ENCODE data around the gene RBM23. TPM values are rescaled to one million over a fixed set of nuclear protein-coding genes. Genes with fewer than 3 reads are reported as not detected.
"Not testable (repeated sequence)": the region's sequence is repeated elsewhere in the genome, so short reads cannot be mapped to it uniquely, and the experiment has no call there.

The RBM23 gene
- total RNA-seq, 4 donors from 2014 or later: 81.9 to 633 (median 298) TPM

DNA sequence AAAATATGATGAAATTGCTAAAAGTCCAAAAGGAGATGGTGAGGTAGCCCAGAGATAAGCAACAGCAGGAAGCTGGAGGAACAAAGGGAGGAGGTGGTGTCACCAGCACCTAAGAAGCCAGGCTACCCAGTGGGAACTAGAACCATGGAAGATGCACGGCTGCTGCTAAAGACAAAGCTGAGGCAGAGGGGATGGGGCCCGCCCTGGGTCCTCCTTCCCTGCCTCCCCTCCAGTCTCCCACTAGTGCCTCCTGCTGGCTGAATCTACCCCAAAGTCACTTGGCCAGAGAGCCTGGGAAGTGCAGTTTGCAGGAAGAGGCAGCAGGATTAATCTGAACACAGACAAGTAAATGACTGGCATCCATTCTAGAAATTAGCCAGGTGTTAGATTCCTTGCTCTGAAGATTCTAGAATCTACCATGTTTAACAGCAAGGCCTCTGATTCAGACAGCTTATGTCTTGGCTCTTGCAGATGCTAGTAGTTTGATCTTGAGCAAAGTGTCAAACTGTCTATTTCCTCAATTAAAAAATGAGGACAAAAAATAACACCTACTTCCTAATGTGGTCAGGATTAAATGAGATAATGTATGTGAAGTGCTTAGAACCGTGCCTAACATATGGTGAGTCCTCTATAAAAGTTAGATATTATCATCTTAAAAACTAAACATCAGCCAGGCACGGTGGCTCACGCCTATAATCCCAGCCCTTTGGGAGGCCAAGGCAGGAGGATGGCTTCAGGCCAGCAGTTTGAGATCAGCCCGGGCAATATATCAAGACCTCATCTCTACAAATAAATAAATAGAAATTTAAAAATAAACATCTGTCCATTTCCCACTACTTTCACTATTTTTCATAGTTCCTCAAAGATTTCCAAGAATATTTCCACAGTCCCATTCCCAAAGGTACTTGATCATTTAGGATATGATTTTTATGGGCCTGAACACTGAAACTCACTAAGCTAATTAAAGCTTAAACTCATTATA, 53.2 kb downstream of the RBM23 start:
- 49 to 57% methylated on average over 6 of the region's 6 CpGs for WGBS, 2 donors
- H3K36me3 ChIP-seq: no peaks in the 10 kb centered on the region
- H3K27ac ChIP-seq: no peak overlapping the region
- TF ChIP-seq, protein P1, sequence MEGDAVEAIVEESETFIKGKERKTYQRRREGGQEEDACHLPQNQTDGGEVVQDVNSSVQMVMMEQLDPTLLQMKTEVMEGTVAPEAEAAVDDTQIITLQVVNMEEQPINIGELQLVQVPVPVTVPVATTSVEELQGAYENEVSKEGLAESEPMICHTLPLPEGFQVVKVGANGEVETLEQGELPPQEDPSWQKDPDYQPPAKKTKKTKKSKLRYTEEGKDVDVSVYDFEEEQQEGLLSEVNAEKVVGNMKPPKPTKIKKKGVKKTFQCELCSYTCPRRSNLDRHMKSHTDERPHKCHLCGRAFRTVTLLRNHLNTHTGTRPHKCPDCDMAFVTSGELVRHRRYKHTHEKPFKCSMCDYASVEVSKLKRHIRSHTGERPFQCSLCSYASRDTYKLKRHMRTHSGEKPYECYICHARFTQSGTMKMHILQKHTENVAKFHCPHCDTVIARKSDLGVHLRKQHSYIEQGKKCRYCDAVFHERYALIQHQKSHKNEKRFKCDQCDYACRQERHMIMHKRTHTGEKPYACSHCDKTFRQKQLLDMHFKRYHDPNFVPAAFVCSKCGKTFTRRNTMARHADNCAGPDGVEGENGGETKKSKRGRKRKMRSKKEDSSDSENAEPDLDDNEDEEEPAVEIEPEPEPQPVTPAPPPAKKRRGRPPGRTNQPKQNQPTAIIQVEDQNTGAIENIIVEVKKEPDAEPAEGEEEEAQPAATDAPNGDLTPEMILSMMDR (IDR thresholded peaks at IDR 0.05): no peak
- no peak for TF ChIP-seq EP300 (IDR thresholded peaks at IDR 0.05)
- TF ChIP-seq POLR2A (IDR thresholded peaks at IDR 0.05): no peak
- no peaks in the 10 kb centered on the region for H3K9me3 ChIP-seq
- DNase-seq (ENCODE audit: low spot score in 2 of 2): no peak
- no peaks in the 10 kb centered on the region for H3K27me3 ChIP-seq
- H3K4me1 ChIP-seq: peaks cover 0 to 12% (median 10%) of the 10 kb centered on the region in 4 donors
- no peak overlapping the region for H3K4me3 ChIP-seq

DNA sequence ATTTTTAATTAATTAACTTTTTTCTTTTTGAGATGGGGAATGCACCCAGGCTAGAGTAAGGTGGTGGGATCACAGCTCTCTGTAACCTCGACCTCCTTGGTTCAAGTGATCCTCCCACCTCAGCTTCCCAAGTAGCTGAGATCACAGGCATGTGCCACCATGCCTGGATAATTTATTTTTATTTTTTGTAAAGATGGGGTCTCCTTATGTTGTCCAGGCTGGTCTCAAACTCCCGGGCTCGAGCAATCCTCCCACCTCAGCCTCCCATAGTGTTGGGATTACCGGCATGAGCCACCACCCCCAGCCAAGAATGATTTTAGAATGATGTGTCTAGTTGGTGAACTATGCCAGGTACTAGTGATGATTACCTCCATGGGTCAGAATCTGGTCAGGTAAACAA, 54.0 kb downstream of the RBM23 start:
- no peak for DNase-seq (ENCODE audit: low spot score in 2 of 2)
- 90 to 95% methylated on average over 4 of the region's 4 CpGs for WGBS, 2 donors
- H3K27ac ChIP-seq: no peak overlapping the region
- H3K4me3 ChIP-seq: no peak overlapping the region
- H3K4me1 ChIP-seq: peaks cover 0 to 5% (median 3%) of the 10 kb centered on the region in 4 donors
- H3K36me3 ChIP-seq: no peaks in the 10 kb centered on the region
- TF ChIP-seq, protein P1 (IDR thresholded peaks at IDR 0.05): no peak
- TF ChIP-seq POLR2A (IDR thresholded peaks at IDR 0.05) (no peak), EP300 (IDR thresholded peaks at IDR 0.05) (no peak)
- no peaks in the 10 kb centered on the region for H3K27me3 ChIP-seq
- H3K9me3 ChIP-seq: no peaks in the 10 kb centered on the region

DNA sequence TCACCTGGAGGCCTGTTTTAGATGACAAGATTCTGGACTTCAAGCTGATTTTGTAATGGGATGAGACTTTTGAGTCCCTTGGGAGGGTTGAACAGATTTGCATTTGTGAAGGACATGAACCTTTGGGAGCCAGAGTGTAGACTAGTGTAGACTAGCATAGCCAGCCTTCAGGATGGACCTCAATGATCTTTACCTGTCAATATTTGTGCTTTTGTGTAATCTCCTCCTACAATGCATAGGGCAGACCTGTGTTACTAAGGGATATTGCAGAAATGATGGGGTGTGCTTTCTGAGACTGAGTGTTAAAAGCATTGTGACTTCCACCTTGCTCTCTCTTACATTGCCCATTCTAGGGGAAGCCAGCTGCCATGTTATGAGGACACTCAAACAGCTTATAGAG, 57.3 kb downstream of the RBM23 start:
- Histone ChIP-seq H3K4me3 (no peak overlapping the region), H3K27me3 (no peaks in the 10 kb centered on the region), H3K4me1 (no peaks in the 10 kb centered on the region), H3K27ac (no peak overlapping the region), H3K36me3 (no peaks in the 10 kb centered on the region), H3K9me3 (no peaks in the 10 kb centered on the region)
- DNase-seq (ENCODE audit: low spot score in 2 of 2): no peak
- TF ChIP-seq POLR2A (IDR thresholded peaks at IDR 0.05) (no peak), EP300 (IDR thresholded peaks at IDR 0.05) (no peak)
- TF ChIP-seq, protein P1 (IDR thresholded peaks at IDR 0.05): no peak

DNA sequence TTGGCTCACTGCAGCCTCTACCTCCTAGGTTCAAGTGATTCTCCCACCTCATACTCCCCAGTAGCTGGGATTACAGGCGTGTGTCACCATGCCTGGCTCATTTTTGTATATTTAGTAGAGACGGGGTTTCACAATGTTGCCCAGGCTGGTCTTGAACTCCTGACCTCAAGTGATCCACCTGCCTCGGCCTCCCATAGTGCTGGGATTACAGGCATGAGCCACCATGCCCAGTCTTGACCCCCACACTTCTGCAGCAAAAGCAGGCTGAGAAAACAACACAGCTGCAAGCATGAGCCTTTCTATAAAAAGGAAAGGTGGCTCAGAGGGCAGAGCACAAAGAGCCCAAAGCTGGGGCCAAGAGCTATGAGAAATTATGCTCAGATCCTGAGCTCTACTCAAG, 58.6 kb downstream of the RBM23 start:
- not testable (repeated sequence) for H3K4me1 ChIP-seq; H3K36me3 ChIP-seq; H3K4me3 ChIP-seq; DNase-seq (ENCODE audit: low spot score in 2 of 2); H3K27me3 ChIP-seq; H3K27ac ChIP-seq; H3K9me3 ChIP-seq
- WGBS, 2 donors: 76 to 90% methylated on average over 3 of the region's 3 CpGs

DNA sequence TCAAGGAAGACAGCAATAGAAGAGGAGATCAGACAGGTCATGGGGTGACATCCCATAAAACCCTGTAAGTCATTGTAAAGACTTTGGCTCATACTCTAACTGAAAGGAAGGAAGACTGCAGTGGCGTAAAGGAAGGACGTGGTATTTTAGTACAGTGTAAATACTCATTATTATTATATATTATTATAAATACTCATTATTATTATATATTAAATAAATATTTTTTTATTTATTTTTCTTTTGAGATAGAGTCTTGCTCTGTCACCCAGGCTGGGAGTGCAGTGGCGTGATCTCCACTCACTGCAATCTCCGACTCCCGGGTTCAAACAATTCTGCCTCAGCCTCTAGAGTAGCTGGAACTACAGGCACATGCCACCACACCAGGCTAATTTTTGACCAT, 62.5 kb downstream of the RBM23 start:
- Histone ChIP-seq H3K9me3 (no peaks in the 10 kb centered on the region), H3K36me3 (no peaks in the 10 kb centered on the region), H3K27ac (no peak overlapping the region), H3K27me3 (no peaks in the 10 kb centered on the region), H3K4me1 (peaks cover 0 to 22% (median 12%) of the 10 kb centered on the region in 4 donors), H3K4me3 (no peak overlapping the region)
- WGBS, 2 donors: 90 to 96% methylated on average over 5 of the region's 5 CpGs
- no peak for DNase-seq (ENCODE audit: low spot score in 2 of 2)
- TF ChIP-seq, protein P1 (IDR thresholded peaks at IDR 0.05): no peak
- no peak for TF ChIP-seq EP300 (IDR thresholded peaks at IDR 0.05)
- TF ChIP-seq POLR2A (IDR thresholded peaks at IDR 0.05): no peak
